Right lobe of liver (tissue), 4 donors: ENCODE results near the gene G0S2.

Source experiments
- CTCF ChIP-seq, 4 donors: fragments of 200-600 bp in 3 of 4; fragments of 450-650 bp in 1 of 4; IDR thresholded peaks; one replicate each; pipeline versions ENCODE4 v1.5.1 to v1.8.0; 2016 to 2022; ENCODE audit warnings: antibody characterized with exemption in 4 of 4, mild to moderate bottlenecking in 2 of 4
- POLR2A ChIP-seq: fragments of 450-650 bp; IDR thresholded peaks from one replicate; pipeline ENCODE4 v1.6.1; 2017; ENCODE audit warnings: antibody characterized with exemption, mild to moderate bottlenecking
- donor health status: DM: no; HTN: no; CAD: no.
- donor health status: DM: no; HTN: no; CAD: no.
- donor health status: DM: no; HTN: yes; CAD: no.

DNA sequence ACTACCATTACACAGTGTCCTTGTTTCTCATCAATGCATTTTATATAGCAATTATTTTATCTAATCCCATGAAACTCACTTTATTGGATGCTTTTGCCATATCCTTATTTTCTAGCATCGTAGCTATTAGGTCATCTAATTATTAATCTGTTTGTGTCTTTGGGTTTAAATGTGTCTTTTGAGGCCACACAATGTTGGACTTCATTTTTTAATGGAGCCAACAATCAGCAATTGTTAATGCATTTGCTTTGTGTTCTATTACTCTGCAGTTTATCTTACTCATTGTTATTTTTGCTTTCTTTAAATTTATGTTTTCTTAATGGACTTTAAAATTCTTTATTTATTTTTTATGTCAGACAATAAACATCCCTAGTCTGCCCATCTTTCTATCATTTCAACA lies 27.6 kb downstream of the G0S2 start:
- TF ChIP-seq CTCF (IDR thresholded peaks at IDR 0.05) (no peak), POLR2A (no peak)
